ELF-1 (cell line): Measurements from ENCODE around the gene PGBD5.

Experiments
- DNase-seq: peaks from one replicate; pipeline ENCODE4 v3.0.0-alpha.2; 2016; ENCODE audit warnings: low read depth, low spot score

Gene PGBD5

DNA sequence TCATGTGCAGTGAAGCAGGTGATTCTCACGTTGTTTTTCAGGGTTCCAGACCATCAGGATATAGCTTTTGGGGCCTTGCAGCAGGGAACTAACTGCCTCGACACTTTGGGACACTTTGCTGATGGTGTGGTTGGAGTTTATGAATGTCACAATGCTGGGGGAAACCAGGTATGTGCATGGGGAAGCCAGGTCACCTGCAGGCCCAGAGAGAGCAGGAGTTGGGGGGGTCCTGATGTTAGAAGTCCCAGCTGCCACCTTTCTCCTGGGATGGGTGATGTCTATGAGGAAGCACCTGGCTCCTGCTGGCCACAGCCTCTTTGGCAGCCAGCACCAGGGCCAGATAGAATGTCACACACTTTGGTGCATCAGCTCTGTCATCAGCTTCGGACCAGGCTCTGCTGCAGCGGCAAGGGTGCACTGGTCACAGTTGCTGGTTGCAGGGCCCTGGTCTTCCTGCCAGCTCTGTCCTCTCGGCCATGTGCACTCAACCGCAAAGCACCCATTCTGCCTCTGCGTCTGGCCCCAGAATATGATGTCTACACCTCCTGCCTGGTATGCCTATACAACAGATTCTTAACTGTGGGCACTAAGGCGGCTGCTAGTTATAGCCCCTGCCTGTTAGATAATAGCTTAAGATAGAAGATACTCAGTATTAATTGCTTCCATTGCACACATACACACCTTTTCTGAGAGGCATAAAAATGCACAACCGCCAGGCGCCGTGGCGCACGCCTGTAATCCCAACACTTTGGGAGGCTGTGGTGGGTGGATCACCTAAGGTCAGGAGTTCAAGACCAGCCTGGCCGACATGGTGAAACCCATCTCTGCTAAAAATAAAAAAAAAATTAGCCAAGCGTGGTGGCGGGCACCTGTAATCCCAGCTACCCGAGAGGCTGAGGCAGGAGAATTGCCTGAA, 160.7 kb downstream of the PGBD5 start:
- no peak for DNase-seq
